Daoy (cell line): ENCODE measurements around the gene CD27. TPM values are rescaled to one million over a fixed set of nuclear protein-coding genes. Genes with fewer than 3 reads are reported as not detected.
"Not testable (repeated sequence)": the region's sequence is repeated elsewhere in the genome, so short reads cannot be mapped to it uniquely, and the experiment has no call there.

Source experiments
- DNase-seq: peaks from one replicate; pipeline ENCODE4 v3.0.0-alpha.2; 2015; ENCODE audit warnings: low read depth
- total RNA-seq: library from RNA; depleted of rRNA; stranded (reverse); fragments of >200 nt; shearing (Covaris generic); gene quantifications from 2 replicates; pipeline ENCODE4 v1.2.3, GENCODE V29; 2014

CD27 gene
- total RNA-seq, 1 experiment from 2014 or later, result not detected

- peak; percentile 48 for DNase-seq
Observed at GRCh38 chr12:6461401-6462233, 16.9 kb downstream of the CD27 start.

GRCh38 chr12:6462234-6462995 is 17.7 kb downstream of the CD27 start:
- DNase-seq, result no peak

GRCh38 chr12:6463216-6463615 is 18.5 kb downstream of the CD27 start:
- no peak for DNase-seq

- DNase-seq, result no peak
Observed at GRCh38 chr12:6463858-6464257, 19.1 kb downstream of the CD27 start.

GRCh38 chr12:6464531-6464930 is 19.8 kb downstream of the CD27 start:
- no peak for DNase-seq

GRCh38 chr12:6465467-6466183 is 20.9 kb downstream of the CD27 start:
- DNase-seq, result peak; percentile 54

GRCh38 chr12:6466184-6466573 is 21.4 kb downstream of the CD27 start:
- DNase-seq, result no peak

- DNase-seq, result not testable (repeated sequence)
Observed at GRCh38 chr12:6466751-6467150, 22.0 kb downstream of the CD27 start.

- not testable (repeated sequence) for DNase-seq
Observed at GRCh38 chr12:6467571-6468282, 23.0 kb downstream of the CD27 start.

GRCh38 chr12:6468283-6468575 is 23.5 kb downstream of the CD27 start:
- DNase-seq, result no peak

- DNase-seq, result no peak
Observed at GRCh38 chr12:6469092-6469491, 24.3 kb downstream of the CD27 start.

- no peak for DNase-seq
Observed at GRCh38 chr12:6469609-6470374, 25.0 kb downstream of the CD27 start.

GRCh38 chr12:6470375-6471163 is 25.8 kb downstream of the CD27 start, which contains the start of gene VAMP1:
TSS of gene VAMP1 (minus strand) at chr12:6470677. CDS start at chr12:6470531, 146 bp downstream.
- DNase-seq, result peak; percentile 99

GRCh38 chr12:6471989-6472360 is 27.2 kb downstream of the CD27 start:
- no peak for DNase-seq

- no peak for DNase-seq
Observed at GRCh38 chr12:6472491-6472890, 27.7 kb downstream of the CD27 start.

- DNase-seq, result not testable (repeated sequence)
Observed at GRCh38 chr12:6475233-6475975, 30.6 kb downstream of the CD27 start.

- DNase-seq, result peak; percentile 65
Observed at GRCh38 chr12:6476489-6476888, 31.7 kb downstream of the CD27 start.

- DNase-seq, result not testable (repeated sequence)
Observed at GRCh38 chr12:6477601-6478377, 33.0 kb downstream of the CD27 start.

GRCh38 chr12:6478416-6478815 is 33.7 kb downstream of the CD27 start:
- no peak for DNase-seq
